ENCODE measurements around the gene PLEKHA6.

GRCh38 chr1:204333427-204333826, 26.3 kb downstream of the PLEKHA6 start:
- TF ChIP-seq EZH2phosphoT487 (IDR thresholded peaks at IDR 0.05; ENCODE audit: low read length): no peak
- TF ChIP-seq CTCF (IDR thresholded peaks at IDR 0.05; ENCODE audit: low read length): no peak

Data from MM.1S (cell line).